GM18951 (cell line): ENCODE results near the gene C14orf93.

ENCODE experiments used
- POLR2A ChIP-seq: IDR thresholded peaks from 4 replicates; pipeline ENCODE4 v1.6.1; 2011; ENCODE audit warnings: mild to moderate bottlenecking; ENCODE audit not compliant: insufficient read length, insufficient read depth; ENCODE audit errors: extremely low read depth
- in situ Hi-C: fragments of 300-500 bp; cut with MboI; formaldehyde crosslinking; loops from one replicate; pipeline ENCODE4 v1.12.0; 2022; ENCODE audit warnings: low sequenced_read_pairs, mixed read lengths, inconsistent platforms; ENCODE audit not compliant: unreplicated experiment

C14orf93 gene

DNA sequence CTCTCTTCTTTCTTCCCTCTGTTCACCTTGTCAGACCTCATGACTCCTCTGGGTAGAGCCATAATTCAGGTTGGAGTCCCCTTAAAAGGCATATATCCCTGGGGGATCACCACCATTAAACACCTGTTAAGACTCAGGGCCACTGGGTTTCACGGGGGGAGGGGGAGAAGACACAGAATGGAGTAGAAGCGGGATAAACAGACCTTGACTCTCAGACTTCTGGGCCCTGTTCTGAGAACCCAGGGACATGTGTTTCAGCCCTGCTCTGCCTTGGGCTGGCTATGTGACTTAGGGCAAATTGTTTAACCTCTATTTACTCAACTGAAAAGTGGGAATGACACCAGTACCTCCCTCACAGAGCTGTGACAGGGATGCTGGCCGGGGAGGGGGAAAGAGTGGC is 42.7 kb upstream of the C14orf93 start:
- no peak for TF ChIP-seq POLR2A
- in situ Hi-C loops, result loop anchor here (5.0 to 25.0 kb wide), 2 partner anchors 60 to 490 kb away; no protein-coding TSS in a partner anchor

DNA sequence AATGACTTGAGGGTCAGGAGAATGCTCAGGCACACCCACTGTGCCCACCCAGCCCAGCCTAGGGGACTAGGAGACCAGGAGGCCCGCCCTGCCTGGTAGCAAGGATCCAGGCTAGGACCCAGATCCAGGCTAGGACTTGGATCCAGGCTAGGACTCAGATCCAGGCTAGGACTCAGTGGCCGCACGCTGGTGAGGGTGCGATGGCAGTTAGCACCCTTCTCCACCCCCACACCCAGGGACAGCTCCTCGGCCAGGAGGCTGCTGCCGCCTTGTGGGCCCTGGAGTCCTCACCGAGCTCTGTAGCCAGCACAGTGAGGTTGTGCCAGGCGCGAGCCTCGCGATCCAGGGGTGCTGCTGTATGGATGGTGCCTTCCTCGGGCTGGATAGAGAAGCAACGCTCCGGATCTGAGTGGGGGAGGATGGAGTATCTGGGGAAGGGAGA is 42.3 kb upstream of the C14orf93 start:
- no peak for TF ChIP-seq POLR2A
- in situ Hi-C loops, result loop anchor here (5.0 to 25.0 kb wide), 2 partner anchors 60 to 490 kb away; no protein-coding TSS in a partner anchor

DNA sequence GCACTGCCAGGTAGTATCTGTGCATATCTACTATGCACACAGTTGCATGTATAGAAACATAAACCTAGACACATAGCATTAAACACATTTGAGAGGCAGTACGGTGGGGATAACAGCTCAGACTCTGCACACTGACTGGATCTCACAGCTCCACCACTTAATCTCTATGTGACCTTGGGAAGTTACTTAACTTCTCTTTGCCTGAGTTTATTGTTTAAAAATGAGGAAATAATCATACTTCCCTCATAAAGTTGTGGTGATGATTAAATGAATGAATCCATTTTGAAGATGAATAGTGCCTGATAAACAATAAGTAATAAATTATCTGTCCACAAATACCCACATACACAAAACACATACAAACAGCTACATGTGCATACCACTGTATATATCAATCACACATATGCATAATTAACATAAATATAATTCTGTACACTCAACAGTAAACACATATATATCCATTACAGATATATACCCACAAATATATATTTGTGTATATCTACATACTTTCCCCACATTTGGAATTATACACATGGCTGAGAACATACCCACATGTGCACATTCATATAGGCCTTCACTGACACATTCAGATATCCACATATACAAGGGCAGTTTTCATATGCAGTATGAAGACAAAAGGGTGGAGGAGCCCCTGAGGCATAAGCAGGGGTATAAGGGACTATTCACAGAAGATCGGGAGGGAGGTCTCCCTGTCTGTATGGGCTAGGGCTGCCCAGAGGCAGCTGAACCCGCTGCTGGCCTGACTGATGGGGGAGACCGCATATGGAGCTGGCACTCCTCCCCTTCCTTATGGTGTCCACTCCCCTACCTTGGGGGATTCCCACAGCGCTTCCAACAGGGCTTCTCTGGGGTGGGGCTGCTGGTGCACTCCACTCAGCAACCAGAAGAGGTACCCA is 41.5 kb upstream of the C14orf93 start:
- in situ Hi-C loops, result loop anchor here (5.0 to 25.0 kb wide), 2 partner anchors 59 to 489 kb away; no protein-coding TSS in a partner anchor
- no peak for TF ChIP-seq POLR2A

DNA sequence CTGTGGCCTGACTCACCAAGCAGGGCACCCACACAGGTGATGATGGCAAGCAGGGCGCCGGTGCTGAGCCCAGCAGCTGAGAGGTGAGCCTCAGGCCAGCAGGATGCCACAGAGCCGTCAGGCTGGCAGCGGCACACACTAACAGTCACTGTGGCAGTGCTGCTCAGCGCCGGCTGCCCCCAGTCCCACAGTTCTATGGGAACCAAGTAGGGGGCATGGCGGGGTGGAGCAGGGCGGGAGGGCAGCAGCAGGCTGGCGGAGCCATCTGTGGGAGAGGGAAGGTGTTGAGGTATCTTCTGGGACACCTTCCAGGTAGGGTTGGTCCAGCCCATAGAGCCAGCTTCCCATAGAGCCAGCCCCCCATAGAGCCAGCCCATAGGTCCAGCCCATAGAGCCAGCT is 39.1 kb upstream of the C14orf93 start:
- TF ChIP-seq POLR2A, result no peak
- in situ Hi-C loops, result no loop called here

DNA sequence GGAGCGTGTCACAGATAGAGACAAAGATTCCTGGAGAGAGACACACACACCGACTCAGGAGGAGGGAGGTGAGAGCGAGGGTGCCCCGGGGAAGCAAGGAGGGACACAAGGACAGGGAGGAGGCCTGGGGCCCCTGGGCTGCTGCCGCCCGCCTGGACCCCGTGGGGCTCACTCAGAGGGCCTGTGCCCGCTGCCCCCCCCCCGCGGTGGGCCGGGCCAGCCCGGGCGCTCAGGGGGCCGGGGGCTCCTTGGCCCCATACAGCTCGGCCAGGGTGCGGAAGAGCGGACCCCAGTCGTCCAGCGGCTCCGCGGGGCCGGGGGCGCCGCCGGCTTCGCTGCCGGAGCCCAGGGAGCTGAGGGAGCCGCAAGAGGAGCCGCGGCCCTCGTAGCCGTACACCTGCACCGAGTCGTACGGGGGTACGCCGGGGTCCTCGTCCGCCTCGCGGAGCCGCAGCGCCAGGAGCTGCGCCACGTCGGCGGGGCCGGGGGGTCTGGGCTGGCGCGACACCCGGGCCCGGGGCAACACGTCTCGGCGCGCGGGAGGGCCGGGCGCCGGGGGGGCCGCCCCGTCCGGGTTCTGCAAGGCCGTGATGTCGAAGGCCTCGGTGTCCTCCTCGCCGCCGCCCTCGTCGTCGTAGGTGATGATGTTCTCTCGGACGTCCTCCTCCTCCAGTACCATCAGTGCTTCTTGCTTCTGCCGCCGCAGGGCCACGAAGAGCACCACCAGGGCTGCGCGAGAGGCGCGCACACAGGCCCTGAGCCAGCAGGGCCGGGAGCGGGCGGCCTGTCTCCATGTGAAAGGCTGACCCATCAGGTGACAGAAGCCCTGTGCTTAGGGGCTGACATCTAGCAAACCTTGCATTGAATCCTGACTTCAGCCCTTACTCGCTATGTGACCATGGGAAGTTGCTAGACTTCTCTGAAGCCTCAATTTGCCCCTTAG is 38.1 kb upstream of the C14orf93 start:
- in situ Hi-C loops, result no loop called here
- TF ChIP-seq POLR2A, result no peak

DNA sequence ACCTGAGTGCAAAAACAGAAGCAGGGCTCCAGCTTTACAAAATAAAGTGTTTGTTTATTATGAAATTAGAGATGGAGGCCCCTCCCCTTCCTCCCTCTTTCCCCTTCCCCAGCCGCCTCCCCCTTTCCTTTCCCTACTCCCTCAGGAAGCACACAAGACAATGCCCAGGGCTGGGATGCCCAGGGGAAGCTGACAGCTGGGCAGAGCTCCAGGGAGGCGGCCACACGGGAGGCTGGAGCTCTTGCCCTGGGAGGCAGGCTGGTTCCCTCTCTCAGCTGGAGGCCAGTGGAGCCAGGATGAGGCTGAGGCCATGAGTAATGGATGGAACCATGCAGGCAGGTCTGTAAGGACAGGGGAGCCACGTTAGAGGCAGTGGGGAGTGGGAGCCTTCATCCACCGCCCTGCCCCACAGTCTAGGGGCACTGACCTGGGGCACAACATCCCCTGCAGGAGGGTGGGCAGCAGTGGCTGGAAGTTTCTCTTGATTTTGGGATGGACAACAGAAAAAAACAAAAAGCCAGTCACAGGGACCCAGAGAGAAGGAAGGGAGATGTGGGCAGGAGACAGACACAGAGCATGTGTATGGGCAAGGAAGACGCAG is 37.2 kb upstream of the C14orf93 start:
- in situ Hi-C loops, result no loop called here
- no peak for TF ChIP-seq POLR2A

DNA sequence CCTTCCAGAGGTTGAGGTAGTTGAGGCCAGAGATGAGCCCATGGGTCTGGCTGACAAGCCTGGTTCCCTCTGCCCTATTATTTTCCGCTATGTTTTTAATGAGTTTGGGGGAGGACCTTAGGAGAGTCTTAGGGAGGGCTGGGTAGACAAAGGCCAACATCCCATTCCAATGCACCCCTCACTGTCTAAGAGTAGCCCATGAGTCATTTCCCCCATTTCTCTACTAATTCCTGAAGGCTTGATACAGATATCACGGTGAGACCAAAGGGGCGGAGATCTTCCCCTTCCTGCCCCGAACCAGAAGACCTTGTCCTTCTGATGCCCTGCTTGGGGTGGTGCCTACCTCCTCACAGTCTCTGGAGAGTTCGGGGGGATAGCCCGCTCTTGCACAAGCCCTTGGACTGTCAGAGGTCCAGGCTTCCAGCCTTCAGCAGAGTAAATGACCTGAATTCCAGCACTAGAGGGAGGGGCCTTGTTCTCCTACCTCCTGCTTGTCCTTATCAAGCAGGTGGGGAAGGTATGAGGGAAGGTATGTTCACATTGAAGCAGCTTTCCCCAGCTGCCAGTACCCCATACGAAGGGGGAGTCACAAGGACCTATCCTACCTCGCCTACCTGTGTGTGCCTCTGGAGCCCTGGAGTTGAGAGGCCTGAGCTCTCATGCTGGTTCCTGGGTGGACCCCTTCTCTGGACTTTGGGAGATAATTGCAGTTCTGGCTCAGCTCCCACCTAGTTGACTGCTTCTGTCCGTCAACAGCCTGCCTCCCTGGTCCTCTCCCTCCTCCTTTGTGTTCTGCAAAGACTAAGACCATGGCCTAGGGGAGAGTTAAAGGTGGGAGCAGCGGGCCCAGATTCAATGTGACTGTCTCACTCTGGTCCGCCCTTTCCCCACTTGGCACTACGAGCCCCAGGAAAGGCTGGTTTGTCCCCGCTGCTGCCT is 35.7 kb upstream of the C14orf93 start:
- no peak for TF ChIP-seq POLR2A
- in situ Hi-C loops, result no loop called here

DNA sequence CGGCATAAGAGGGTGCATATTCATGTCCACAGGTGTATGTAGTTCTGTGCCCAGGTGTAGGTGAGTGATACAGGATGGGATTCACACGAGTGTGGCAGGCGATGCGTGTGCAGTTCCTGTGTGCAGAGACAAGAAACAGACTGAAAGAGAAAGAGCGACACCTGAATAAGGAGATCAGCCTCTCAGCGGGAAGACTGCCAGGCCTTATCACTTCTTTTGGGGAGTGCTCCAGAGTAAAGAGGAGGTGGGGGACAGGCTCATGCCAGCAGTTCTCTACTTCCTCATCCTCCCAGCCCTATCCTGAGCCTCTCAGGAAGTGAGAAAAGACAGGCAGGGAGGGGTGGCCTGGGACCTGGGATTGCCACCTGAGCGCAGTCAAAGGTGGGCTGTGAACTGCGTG is 34.9 kb upstream of the C14orf93 start:
- no peak for TF ChIP-seq POLR2A
- in situ Hi-C loops, result no loop called here

DNA sequence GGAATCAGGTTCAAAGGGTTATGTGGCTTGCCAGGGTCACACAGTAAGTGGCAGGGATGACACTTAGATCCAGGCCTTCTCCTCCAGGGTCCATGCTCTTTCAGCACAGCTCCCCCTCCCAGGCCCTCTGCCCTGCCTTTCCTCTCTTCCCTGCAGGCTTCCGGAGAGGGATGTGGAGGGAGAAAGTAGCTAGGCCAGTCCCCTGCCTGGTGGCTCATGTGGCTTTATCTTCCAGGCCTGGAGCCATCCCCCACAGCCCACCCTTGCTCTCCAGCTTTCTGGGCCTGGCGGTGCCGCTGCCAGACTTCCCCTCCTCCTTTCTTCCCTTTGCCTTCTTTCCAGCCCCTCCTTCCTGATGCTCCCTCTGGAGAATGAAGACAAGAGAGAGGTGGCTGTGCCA is 33.8 kb upstream of the C14orf93 start:
- no peak for TF ChIP-seq POLR2A
- in situ Hi-C loops, result no loop called here

DNA sequence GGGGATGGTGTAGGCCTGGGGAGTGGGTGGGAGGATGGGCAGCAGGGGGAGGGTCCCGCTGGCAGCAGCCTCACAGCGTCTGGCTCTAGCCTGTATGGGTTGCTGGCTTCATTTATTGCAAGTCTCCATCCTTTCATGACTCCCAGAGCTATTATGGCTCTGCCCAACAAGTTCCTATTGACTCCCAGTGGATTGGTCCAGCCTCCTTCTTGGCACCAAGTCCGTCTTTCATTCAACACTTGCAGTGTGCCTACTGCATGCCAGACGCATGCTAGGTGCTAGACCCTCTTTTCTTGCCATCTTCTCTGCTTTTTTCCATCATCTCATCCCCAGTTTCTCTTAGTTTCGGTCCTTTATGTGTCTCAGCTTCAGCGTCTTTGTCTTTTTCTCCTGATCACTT is 33.2 kb upstream of the C14orf93 start:
- no peak for TF ChIP-seq POLR2A

DNA sequence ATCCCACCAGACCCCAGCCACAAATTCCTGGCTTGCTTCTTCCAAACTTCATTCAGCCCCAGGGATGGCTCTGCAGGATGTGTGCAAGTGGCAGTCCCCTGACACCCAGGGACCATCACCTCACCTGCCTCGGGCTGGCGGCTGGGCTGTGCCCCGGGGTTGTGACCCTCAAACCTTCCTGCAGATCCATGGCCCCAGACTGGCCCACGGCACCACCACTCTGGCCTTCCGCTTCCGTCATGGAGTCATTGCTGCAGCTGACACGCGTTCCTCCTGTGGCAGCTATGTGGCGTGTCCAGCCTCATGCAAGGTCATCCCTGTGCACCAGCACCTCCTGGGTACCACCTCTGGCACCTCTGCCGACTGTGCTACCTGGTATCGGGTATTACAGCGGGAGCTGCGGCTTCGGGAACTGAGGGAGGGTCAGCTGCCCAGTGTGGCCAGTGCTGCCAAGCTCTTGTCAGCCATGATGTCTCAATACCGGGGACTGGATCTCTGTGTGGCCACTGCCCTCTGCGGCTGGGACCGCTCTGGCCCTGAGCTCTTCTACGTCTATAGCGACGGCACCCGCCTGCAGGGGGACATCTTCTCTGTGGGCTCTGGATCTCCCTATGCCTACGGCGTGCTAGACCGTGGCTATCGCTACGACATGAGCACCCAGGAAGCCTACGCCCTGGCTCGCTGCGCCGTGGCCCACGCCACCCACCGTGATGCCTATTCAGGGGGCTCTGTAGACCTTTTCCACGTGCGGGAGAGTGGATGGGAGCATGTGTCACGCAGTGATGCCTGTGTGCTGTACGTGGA is 32.4 kb upstream of the C14orf93 start, which contains the start of gene PSMB11:
TSS of gene PSMB11 (plus strand) at position 51 of the 804 bp plus-strand sequence. CDS start at position 65, 14 bp downstream.
- TF ChIP-seq POLR2A, result no peak
- in situ Hi-C loops, result no loop called here

More for the DNA sequence above, 33.2 kb upstream of the C14orf93 start:
- in situ Hi-C loops, result no loop called here
